HUES64 (cell line): ENCODE results near the gene LIMK1.
"Not testable (repeated sequence)": the region's sequence is repeated elsewhere in the genome, so short reads cannot be mapped to it uniquely, and the experiment has no call there.

Experiments
- H3K27ac ChIP-seq: 2 replicates; pipeline ENCODE4 v1.7.0; 2013; ENCODE audit warnings: low read depth, low read length, inconsistent platforms
- H3K27me3 ChIP-seq: 2 replicates; pipeline ENCODE4 v1.6.1; 2013; ENCODE audit warnings: mild to moderate bottlenecking, low read length; ENCODE audit not compliant: insufficient read depth
- H3K36me3 ChIP-seq: 2 replicates; pipeline ENCODE4 v1.6.1; 2013; ENCODE audit warnings: mild to moderate bottlenecking, low read length; ENCODE audit not compliant: insufficient read depth
- H3K4me1 ChIP-seq: 2 replicates; pipeline ENCODE4 v1.6.1; 2013; ENCODE audit warnings: mild to moderate bottlenecking, low read length, moderate library complexity; ENCODE audit not compliant: insufficient read depth
- H3K4me3 ChIP-seq: 2 replicates; pipeline ENCODE4 v1.5.1; 2013; ENCODE audit warnings: mild to moderate bottlenecking, low read length, moderate library complexity
- H3K9ac ChIP-seq: 2 replicates; pipeline ENCODE4 v1.6.1; 2013; ENCODE audit warnings: mild to moderate bottlenecking, low read depth, low read length
- H3K9me3 ChIP-seq: 2 replicates; pipeline ENCODE4 v1.6.1; 2013; ENCODE audit warnings: low read depth, low read length; ENCODE audit not compliant: insufficient read depth
- WGBS: fragments of 150-250, 120-280 bp; methylation state at CpG from one replicate; pipeline ENCODE4 v1.1.7; 2013; ENCODE audit warnings: missing lambda C conversion rate; 5-methylcytosine and 5-hydroxymethylcytosine counted together

LIMK1 gene

DNA sequence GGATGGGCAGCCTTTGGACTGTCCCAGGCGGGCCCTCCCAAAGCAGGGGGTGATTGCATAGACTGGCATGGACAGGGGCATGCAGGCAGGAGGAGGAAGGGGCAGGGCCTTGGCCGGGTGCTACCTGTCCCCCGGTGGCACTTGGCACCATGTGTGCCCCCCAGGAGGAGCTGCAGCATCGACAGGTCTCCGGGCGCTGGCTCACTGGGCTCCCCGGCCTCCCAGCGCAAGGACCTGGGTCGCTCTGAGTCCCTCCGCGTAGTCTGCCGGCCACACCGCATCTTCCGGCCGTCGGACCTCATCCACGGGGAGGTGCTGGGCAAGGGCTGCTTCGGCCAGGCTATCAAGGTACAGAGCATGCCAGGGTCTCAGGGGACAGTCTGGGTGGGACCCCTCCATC, 23.2 kb downstream of the LIMK1 start:
- no peak overlapping the region for H3K4me3 ChIP-seq
- no peaks in the 10 kb centered on the region for H3K4me1 ChIP-seq
- no peak overlapping the region for H3K27ac ChIP-seq
- no peaks in the 10 kb centered on the region for H3K9me3 ChIP-seq
- H3K9ac ChIP-seq: no peak overlapping the region
- 97% methylated on average over 18 of the region's 18 CpGs for WGBS
- peaks cover 86% of the 10 kb centered on the region for H3K36me3 ChIP-seq
- H3K27me3 ChIP-seq: no peaks in the 10 kb centered on the region

DNA sequence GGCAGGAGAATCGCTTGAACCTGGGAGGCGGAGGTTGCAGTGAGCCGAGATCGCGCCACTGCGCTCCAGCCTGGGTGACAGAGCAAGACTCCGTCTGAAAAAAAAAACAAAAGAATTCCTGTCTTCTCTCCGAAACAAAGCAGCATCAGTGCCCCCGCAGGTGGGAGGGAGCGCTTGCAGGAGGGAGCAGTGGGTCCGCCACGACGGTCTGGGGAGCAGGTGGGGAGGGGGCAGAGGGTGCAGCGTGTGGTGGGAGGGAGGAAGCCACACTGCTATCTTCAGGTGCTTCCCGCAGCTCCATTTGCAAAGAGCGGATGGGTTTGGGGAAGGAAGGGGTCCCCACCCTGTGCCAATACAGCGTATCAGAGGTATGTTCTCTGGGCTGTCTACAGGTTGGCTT, 31.7 kb downstream of the LIMK1 start:
- Histone ChIP-seq H3K4me1 (no peaks in the 10 kb centered on the region), H3K9me3 (no peaks in the 10 kb centered on the region), H3K4me3 (no peak overlapping the region), H3K9ac (no peak overlapping the region), H3K36me3 (peaks cover 52% of the 10 kb centered on the region), H3K27ac (peak overlapping the region; percentile 49), H3K27me3 (no peaks in the 10 kb centered on the region)
- WGBS: 57% methylated on average over 17 of the region's 17 CpGs

DNA sequence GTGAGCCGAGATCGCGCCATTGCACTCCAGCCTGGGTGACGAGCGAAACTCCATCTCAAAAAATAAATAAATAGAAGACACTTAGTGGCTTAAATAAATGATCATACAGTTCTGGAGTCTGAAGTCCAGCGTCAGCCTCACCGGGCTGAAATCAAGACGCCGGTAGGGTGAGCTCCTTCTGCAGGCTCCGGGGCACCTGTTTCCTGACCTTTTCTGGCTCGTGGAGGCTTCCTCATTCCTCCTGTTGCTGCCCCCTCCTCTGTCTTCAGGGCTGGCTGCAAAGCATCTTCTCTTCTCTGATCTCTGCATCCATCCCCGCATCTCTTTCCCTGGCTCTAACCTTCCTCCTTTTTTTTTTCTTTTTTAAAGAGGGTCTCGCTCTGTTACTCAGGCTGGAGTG, 32.8 kb downstream of the LIMK1 start:
- Histone ChIP-seq H3K9me3 (no peaks in the 10 kb centered on the region), H3K27me3 (no peaks in the 10 kb centered on the region), H3K36me3 (peaks cover 53% of the 10 kb centered on the region), H3K27ac (no peak overlapping the region), H3K9ac (no peak overlapping the region), H3K4me1 (no peaks in the 10 kb centered on the region), H3K4me3 (no peak overlapping the region)
- WGBS: 94% methylated on average over 8 of the region's 13 CpGs

DNA sequence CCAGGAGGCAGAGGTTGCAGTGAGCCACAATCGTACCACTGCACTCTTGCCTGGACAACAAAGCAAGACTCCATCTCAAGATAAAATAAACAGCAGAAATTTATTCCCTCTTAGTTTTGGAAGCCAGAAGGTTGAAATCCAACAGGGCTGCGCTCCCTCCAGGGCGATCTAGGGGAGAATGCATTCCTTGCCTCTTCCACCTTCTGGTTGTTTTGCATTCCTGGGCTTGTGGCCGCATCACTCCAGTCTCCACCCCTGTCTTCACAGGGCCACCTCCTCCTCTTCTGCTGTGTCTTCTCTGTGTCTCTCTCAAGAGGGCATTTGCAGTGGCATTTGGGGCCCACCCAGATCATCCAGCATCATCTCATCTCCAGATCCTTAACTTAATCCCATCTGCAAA, 36.2 kb downstream of the LIMK1 start:
- WGBS: 97% methylated on average over 4 of the region's 4 CpGs
- peaks cover 43% of the 10 kb centered on the region for H3K36me3 ChIP-seq
- H3K4me1 ChIP-seq: no peaks in the 10 kb centered on the region
- no peak overlapping the region for H3K27ac ChIP-seq
- no peak overlapping the region for H3K9ac ChIP-seq
- H3K27me3 ChIP-seq: no peaks in the 10 kb centered on the region
- no peaks in the 10 kb centered on the region for H3K9me3 ChIP-seq
- no peak overlapping the region for H3K4me3 ChIP-seq

DNA sequence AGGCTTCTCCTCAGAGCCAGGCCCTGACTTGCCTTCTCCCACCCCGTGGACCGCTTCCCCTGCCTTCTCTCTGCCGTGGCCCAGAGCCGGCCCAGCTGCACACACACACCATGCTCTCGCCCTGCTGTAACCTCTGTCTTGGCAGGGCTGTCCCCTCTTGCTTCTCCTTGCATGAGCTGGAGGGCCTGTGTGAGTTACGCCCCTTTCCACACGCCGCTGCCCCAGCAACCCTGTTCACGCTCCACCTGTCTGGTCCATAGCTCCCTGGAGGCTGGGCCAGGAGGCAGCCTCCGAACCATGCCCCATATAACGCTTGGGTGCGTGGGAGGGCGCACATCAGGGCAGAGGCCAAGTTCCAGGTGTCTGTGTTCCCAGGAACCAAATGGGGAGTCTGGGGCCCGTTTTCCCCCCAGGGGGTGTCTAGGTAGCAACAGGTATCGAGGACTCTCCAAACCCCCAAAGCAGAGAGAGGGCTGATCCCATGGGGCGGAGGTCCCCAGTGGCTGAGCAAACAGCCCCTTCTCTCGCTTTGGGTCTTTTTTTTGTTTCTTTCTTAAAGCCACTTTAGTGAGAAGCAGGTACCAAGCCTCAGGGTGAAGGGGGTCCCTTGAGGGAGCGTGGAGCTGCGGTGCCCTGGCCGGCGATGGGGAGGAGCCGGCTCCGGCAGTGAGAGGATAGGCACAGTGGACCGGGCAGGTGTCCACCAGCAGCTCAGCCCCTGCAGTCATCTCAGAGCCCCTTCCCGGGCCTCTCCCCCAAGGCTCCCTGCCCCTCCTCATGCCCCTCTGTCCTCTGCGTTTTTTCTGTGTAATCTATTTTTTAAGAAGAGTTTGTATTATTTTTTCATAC, 38.0 kb downstream of the LIMK1 start:
- H3K9ac ChIP-seq: no peak overlapping the region
- WGBS: 95% methylated on average over 26 of the region's 26 CpGs
- no peaks in the 10 kb centered on the region for H3K27me3 ChIP-seq
- H3K27ac ChIP-seq: no peak overlapping the region
- no peaks in the 10 kb centered on the region for H3K9me3 ChIP-seq
- no peak overlapping the region for H3K4me3 ChIP-seq
- H3K4me1 ChIP-seq: no peaks in the 10 kb centered on the region
- H3K36me3 ChIP-seq: peaks cover 37% of the 10 kb centered on the region

GRCh38 chr7:74123892-74124291, 40.3 kb downstream of the LIMK1 start:
- H3K27ac ChIP-seq, H3K4me3 ChIP-seq, H3K27me3 ChIP-seq, H3K9ac ChIP-seq, H3K9me3 ChIP-seq, H3K4me1 ChIP-seq: not testable (repeated sequence)
- peaks cover 28% of the 10 kb centered on the region for H3K36me3 ChIP-seq
- 96% methylated on average over 7 of the region's 7 CpGs for WGBS

GRCh38 chr7:74126220-74126880, 42.7 kb downstream of the LIMK1 start:
- H3K4me3 ChIP-seq: no peak overlapping the region
- peaks cover 9% of the 10 kb centered on the region for H3K36me3 ChIP-seq
- H3K9me3 ChIP-seq: no peaks in the 10 kb centered on the region
- no peaks in the 10 kb centered on the region for H3K4me1 ChIP-seq
- H3K27me3 ChIP-seq: no peaks in the 10 kb centered on the region
- H3K27ac ChIP-seq: no peak overlapping the region
- no peak overlapping the region for H3K9ac ChIP-seq
- WGBS: 81% methylated on average over 12 of the region's 12 CpGs

DNA sequence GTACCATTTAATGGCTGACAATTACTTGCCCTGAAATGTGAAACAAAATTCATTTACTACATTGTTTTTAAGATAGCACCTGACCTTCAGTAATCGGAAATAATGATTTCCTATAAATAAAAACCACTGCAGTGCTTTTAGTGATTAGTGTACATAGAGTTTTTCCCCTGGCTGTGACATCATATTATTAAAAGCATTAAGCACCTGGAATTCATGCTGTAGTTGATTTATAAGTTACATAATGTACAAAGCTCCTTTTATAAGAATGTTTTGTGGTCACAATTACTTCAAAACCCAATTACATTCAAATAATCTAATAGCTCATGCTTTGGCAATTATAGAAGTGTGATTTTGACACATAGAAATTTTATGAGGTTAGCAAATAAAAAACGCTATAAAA, 46.3 kb downstream of the LIMK1 start:
- Histone ChIP-seq H3K27me3 (no peaks in the 10 kb centered on the region), H3K9me3 (no peaks in the 10 kb centered on the region), H3K27ac (no peak overlapping the region), H3K9ac (no peak overlapping the region), H3K4me1 (peaks cover 4% of the 10 kb centered on the region; the same call in 1 of the 2 replicates), H3K4me3 (no peak overlapping the region), H3K36me3 (no peaks in the 10 kb centered on the region)
- WGBS: 83% methylated on average over 1 of the region's 2 CpGs

DNA sequence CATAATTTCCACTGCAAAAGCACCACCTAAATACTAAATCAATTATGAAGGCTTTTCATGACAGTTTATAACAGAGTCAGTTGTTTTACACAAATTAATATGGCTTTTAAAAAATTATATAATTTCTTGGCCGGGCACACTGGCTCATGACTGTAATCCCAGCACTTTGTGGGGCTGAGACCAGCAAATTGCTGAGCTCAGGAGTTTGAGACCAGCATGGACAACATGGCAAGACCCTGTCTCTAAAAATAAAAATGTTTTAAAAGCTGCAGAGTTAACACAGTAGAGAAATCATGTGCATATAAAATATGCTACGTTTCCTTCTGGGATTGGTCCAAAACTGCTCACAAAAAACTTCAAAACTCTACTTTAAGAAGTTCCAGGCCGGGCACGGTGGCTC, 46.9 kb downstream of the LIMK1 start:
- Histone ChIP-seq H3K27ac (no peak overlapping the region), H3K27me3 (no peaks in the 10 kb centered on the region)
- whole genome bisulfite sequencing: 91% methylated on average over 4 of the region's 4 CpGs

GRCh38 chr7:74134117-74134620, 50.6 kb downstream of the LIMK1 start:
- no peak overlapping the region for H3K9ac ChIP-seq
- WGBS: 88% methylated on average over 8 of the region's 8 CpGs
- peaks cover 4% of the 10 kb centered on the region; the same call in 1 of the 2 replicates for H3K4me1 ChIP-seq
- no peaks in the 10 kb centered on the region for H3K27me3 ChIP-seq
- H3K9me3 ChIP-seq: no peaks in the 10 kb centered on the region
- no peaks in the 10 kb centered on the region for H3K36me3 ChIP-seq
- no peak overlapping the region for H3K27ac ChIP-seq
- H3K4me3 ChIP-seq: no peak overlapping the region

More for the DNA sequence above, 46.9 kb downstream of the LIMK1 start:
- no peak overlapping the region for H3K4me3 ChIP-seq
- peaks cover 4% of the 10 kb centered on the region; the same call in 1 of the 2 replicates for H3K4me1 ChIP-seq
- no peaks in the 10 kb centered on the region for H3K9me3 ChIP-seq
- H3K9ac ChIP-seq: no peak overlapping the region
- no peaks in the 10 kb centered on the region for H3K36me3 ChIP-seq

DNA sequence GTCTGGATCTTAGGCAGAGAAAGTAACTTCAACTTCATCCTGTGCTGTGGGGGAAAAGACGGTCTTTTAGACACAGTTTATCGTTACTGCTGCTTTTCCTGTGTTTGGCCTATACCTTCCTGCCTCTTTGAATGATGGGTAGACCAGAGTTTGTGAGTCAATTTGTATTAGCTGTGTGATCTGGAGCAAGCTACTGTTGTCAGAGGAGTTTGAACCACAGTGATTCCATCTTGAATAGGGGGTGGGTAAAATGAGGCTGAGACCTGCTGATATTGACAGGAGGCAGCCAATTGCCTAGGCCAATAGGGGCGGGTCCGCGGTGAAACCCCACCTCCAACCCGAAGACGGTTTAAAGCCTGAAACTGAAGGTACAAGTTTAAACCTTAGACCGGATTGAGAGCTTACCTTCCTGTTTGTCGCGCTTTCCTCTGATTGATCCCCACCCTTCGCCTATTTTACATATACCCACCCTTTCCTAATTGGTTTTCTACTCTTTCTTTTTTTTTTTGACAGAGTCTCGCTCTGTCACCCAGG, 54.8 kb downstream of the LIMK1 start:
- no peak overlapping the region; the same call in 1 of the 2 replicates for H3K27ac ChIP-seq
- WGBS: 74% methylated on average over 12 of the region's 12 CpGs

More for the DNA sequence above, 54.8 kb downstream of the LIMK1 start:
- Histone ChIP-seq H3K4me3 (no peak overlapping the region), H3K4me1 (peaks cover under 1% of the 10 kb centered on the region; the same call in 1 of the 2 replicates), H3K27me3 (no peaks in the 10 kb centered on the region), H3K9ac (no peak overlapping the region), H3K36me3 (no peaks in the 10 kb centered on the region), H3K9me3 (peaks cover 3% of the 10 kb centered on the region; the same call in 1 of the 2 replicates)
